IPS-18a (cell line): ENCODE results near the gene REM2.

Experiments
- H3K27ac ChIP-seq: one replicate; pipeline ENCODE4 v1.5.1; 2013; ENCODE audit warnings: low read length
- H3K27me3 ChIP-seq: one replicate; pipeline ENCODE4 v1.6.1; 2013; ENCODE audit warnings: mild to moderate bottlenecking, low read length; ENCODE audit not compliant: control insufficient read depth, insufficient read depth
- H3K36me3 ChIP-seq: one replicate; pipeline ENCODE4 v1.6.1; 2013; ENCODE audit warnings: low read depth, low read length; ENCODE audit not compliant: control insufficient read depth
- H3K4me1 ChIP-seq: one replicate; pipeline ENCODE4 v1.6.1; 2013; ENCODE audit warnings: low read depth, low read length; ENCODE audit not compliant: control insufficient read depth
- H3K4me3 ChIP-seq: one replicate; pipeline ENCODE4 v1.5.1; 2013; ENCODE audit warnings: low read length
- H3K9ac ChIP-seq: one replicate; pipeline ENCODE4 v1.6.1; 2013; ENCODE audit warnings: mild to moderate bottlenecking, low read length, moderate library complexity
- H3K9me3 ChIP-seq: one replicate; pipeline ENCODE4 v1.6.1; 2013; ENCODE audit warnings: low read depth, low read length; ENCODE audit not compliant: control insufficient read depth

Gene REM2

GRCh38 chr14:22929104-22929960 is 46.3 kb downstream of the REM2 start, which contains the start of gene PRMT5:
Gene PRMT5 (minus strand): TSS chr14:22929376. CDS start chr14:22929361, 15 bp downstream.
- Histone ChIP-seq H3K9me3 (no peaks in the 10 kb centered on the region), H3K4me3 (peak within 1 kb of the TSS; percentile 79), H3K36me3 (peaks cover 27% of the 10 kb centered on the region), H3K27me3 (no peaks in the 10 kb centered on the region), H3K9ac (peak within 1 kb of the TSS; percentile 87), H3K4me1 (peaks cover 7% of the 10 kb centered on the region), H3K27ac (peak within 1 kb of the TSS; percentile 89)

- peak overlapping the region; percentile 79 for H3K4me3 ChIP-seq
- no peaks in the 10 kb centered on the region for H3K9me3 ChIP-seq
- H3K4me1 ChIP-seq: peaks cover 7% of the 10 kb centered on the region
- no peaks in the 10 kb centered on the region for H3K27me3 ChIP-seq
- H3K36me3 ChIP-seq: peaks cover 21% of the 10 kb centered on the region
- peak overlapping the region; percentile 14 for H3K27ac ChIP-seq
- peak overlapping the region; percentile 60 for H3K9ac ChIP-seq
Observed at GRCh38 chr14:22929961-22930364, 46.9 kb downstream of the REM2 start.

- H3K36me3 ChIP-seq: peaks cover under 1% of the 10 kb centered on the region
- H3K4me3 ChIP-seq: no peak overlapping the region
- H3K4me1 ChIP-seq: peaks cover 7% of the 10 kb centered on the region
- no peaks in the 10 kb centered on the region for H3K27me3 ChIP-seq
- no peak overlapping the region for H3K27ac ChIP-seq
- no peaks in the 10 kb centered on the region for H3K9me3 ChIP-seq
- H3K9ac ChIP-seq: no peak overlapping the region
Observed at GRCh38 chr14:22932146-22932545, 49.1 kb downstream of the REM2 start.

GRCh38 chr14:22935156-22935555 is 52.1 kb downstream of the REM2 start:
- H3K27ac ChIP-seq: no peak overlapping the region
- no peak overlapping the region for H3K4me3 ChIP-seq
- no peaks in the 10 kb centered on the region for H3K9me3 ChIP-seq
- H3K27me3 ChIP-seq: no peaks in the 10 kb centered on the region
- H3K9ac ChIP-seq: no peak overlapping the region
- H3K36me3 ChIP-seq: no peaks in the 10 kb centered on the region
- H3K4me1 ChIP-seq: no peaks in the 10 kb centered on the region
